ENCODE measurements around the gene ACTMAP.
A peak's percentile ranks its signal among the peaks of the same experiment; 100 is the strongest.

Gene ACTMAP

GRCh38 chr19:40762754-40763470 is 12.6 kb upstream of the ACTMAP start:
- Histone ChIP-seq H3K27ac (ENCODE audit: insufficient read depth, low read length, poor library complexity, severe bottlenecking) (no peak overlapping the region), H3K9me3 (ENCODE audit: control insufficient read depth, low read length) (no peaks in the 10 kb centered on the region), H3K27me3 (replicated peaks; ENCODE audit: control insufficient read depth, insufficient read depth, low read length, poor library complexity, severe bottlenecking) (no peaks in the 10 kb centered on the region), H3K36me3 (ENCODE audit: control insufficient read depth, insufficient read depth, low read length) (peaks cover 82% of the 10 kb centered on the region), H3K4me1 (ENCODE audit: control insufficient read depth, insufficient read depth, low read length, poor library complexity, severe bottlenecking) (no peaks in the 10 kb centered on the region), H3K4me3 (ENCODE audit: insufficient read depth, low read depth, low read length, poor library complexity, severe bottlenecking) (no peak overlapping the region)
- no peak for DNase-seq

GRCh38 chr19:40759352-40759751 is 9.1 kb upstream of the ACTMAP start:
- Histone ChIP-seq H3K36me3 (ENCODE audit: control insufficient read depth, insufficient read depth, low read length) (peaks cover 80% of the 10 kb centered on the region), H3K27me3 (replicated peaks; ENCODE audit: control insufficient read depth, insufficient read depth, low read length, poor library complexity, severe bottlenecking) (no peaks in the 10 kb centered on the region), H3K4me1 (ENCODE audit: control insufficient read depth, insufficient read depth, low read length, poor library complexity, severe bottlenecking) (peaks cover 20% of the 10 kb centered on the region), H3K27ac (ENCODE audit: insufficient read depth, low read length, poor library complexity, severe bottlenecking) (no peak overlapping the region), H3K4me3 (ENCODE audit: insufficient read depth, low read depth, low read length, poor library complexity, severe bottlenecking) (no peak overlapping the region), H3K9me3 (ENCODE audit: control insufficient read depth, low read length) (no peaks in the 10 kb centered on the region)
- no peak for DNase-seq

GRCh38 chr19:40758491-40758890 is 8.2 kb upstream of the ACTMAP start:
- DNase-seq, result no peak
- H3K27me3 ChIP-seq (replicated peaks; ENCODE audit: control insufficient read depth, insufficient read depth, low read length, poor library complexity, severe bottlenecking), result no peaks in the 10 kb centered on the region
- no peak overlapping the region for H3K27ac ChIP-seq (ENCODE audit: insufficient read depth, low read length, poor library complexity, severe bottlenecking)
- H3K36me3 ChIP-seq (ENCODE audit: control insufficient read depth, insufficient read depth, low read length), result peaks cover 72% of the 10 kb centered on the region
- peaks cover 27% of the 10 kb centered on the region for H3K4me1 ChIP-seq (ENCODE audit: control insufficient read depth, insufficient read depth, low read length, poor library complexity, severe bottlenecking)
- no peak overlapping the region for H3K4me3 ChIP-seq (ENCODE audit: insufficient read depth, low read depth, low read length, poor library complexity, severe bottlenecking)
- no peaks in the 10 kb centered on the region for H3K9me3 ChIP-seq (ENCODE audit: control insufficient read depth, low read length)

- DNase-seq, result peak in 2 of 3 donors; percentile 17 to 37
- Histone ChIP-seq H3K27me3 (replicated peaks; ENCODE audit: control insufficient read depth, insufficient read depth, low read length, poor library complexity, severe bottlenecking) (no peaks in the 10 kb centered on the region), H3K4me3 (ENCODE audit: insufficient read depth, low read depth, low read length, poor library complexity, severe bottlenecking) (no peak overlapping the region), H3K4me1 (ENCODE audit: control insufficient read depth, insufficient read depth, low read length, poor library complexity, severe bottlenecking) (peaks cover 38% of the 10 kb centered on the region), H3K36me3 (ENCODE audit: control insufficient read depth, insufficient read depth, low read length) (peaks cover 53% of the 10 kb centered on the region), H3K9me3 (ENCODE audit: control insufficient read depth, low read length) (no peaks in the 10 kb centered on the region), H3K27ac (ENCODE audit: insufficient read depth, low read length, poor library complexity, severe bottlenecking) (no peak overlapping the region)
These were observed 6.3 kb upstream of the ACTMAP start for GRCh38 chr19:40756502-40757110.

GRCh38 chr19:40755791-40756190 is 5.5 kb upstream of the ACTMAP start:
- Histone ChIP-seq H3K36me3 (ENCODE audit: control insufficient read depth, insufficient read depth, low read length) (peaks cover 45% of the 10 kb centered on the region), H3K4me1 (ENCODE audit: control insufficient read depth, insufficient read depth, low read length, poor library complexity, severe bottlenecking) (peaks cover 42% of the 10 kb centered on the region), H3K27me3 (replicated peaks; ENCODE audit: control insufficient read depth, insufficient read depth, low read length, poor library complexity, severe bottlenecking) (no peaks in the 10 kb centered on the region), H3K27ac (ENCODE audit: insufficient read depth, low read length, poor library complexity, severe bottlenecking) (no peak overlapping the region), H3K9me3 (ENCODE audit: control insufficient read depth, low read length) (no peaks in the 10 kb centered on the region), H3K4me3 (ENCODE audit: insufficient read depth, low read depth, low read length, poor library complexity, severe bottlenecking) (no peak overlapping the region)
- DNase-seq, result no peak

GRCh38 chr19:40755248-40755624 is 5.0 kb upstream of the ACTMAP start:
- peak overlapping the region; percentile 13 for H3K4me3 ChIP-seq (ENCODE audit: insufficient read depth, low read depth, low read length, poor library complexity, severe bottlenecking)
- H3K36me3 ChIP-seq (ENCODE audit: control insufficient read depth, insufficient read depth, low read length), result peaks cover 40% of the 10 kb centered on the region
- H3K27me3 ChIP-seq (replicated peaks; ENCODE audit: control insufficient read depth, insufficient read depth, low read length, poor library complexity, severe bottlenecking), result no peaks in the 10 kb centered on the region
- H3K9me3 ChIP-seq (ENCODE audit: control insufficient read depth, low read length), result no peaks in the 10 kb centered on the region
- H3K4me1 ChIP-seq (ENCODE audit: control insufficient read depth, insufficient read depth, low read length, poor library complexity, severe bottlenecking), result peaks cover 42% of the 10 kb centered on the region
- peak overlapping the region; percentile 45 for H3K27ac ChIP-seq (ENCODE audit: insufficient read depth, low read length, poor library complexity, severe bottlenecking)
- no peak for DNase-seq

- DNase-seq, result no peak
- H3K36me3 ChIP-seq (ENCODE audit: control insufficient read depth, insufficient read depth, low read length), result peaks cover 35% of the 10 kb centered on the region
These were observed 4.5 kb upstream of the ACTMAP start for GRCh38 chr19:40754611-40755247.

GRCh38 chr19:40752257-40752781 is 2.0 kb upstream of the ACTMAP start:
- peak overlapping the region; percentile 76 for H3K4me3 ChIP-seq (ENCODE audit: insufficient read depth, low read depth, low read length, poor library complexity, severe bottlenecking)
- H3K36me3 ChIP-seq (ENCODE audit: control insufficient read depth, insufficient read depth, low read length), result peaks cover 16% of the 10 kb centered on the region
- no peaks in the 10 kb centered on the region for H3K9me3 ChIP-seq (ENCODE audit: control insufficient read depth, low read length)
- peak overlapping the region; percentile 89 for H3K27ac ChIP-seq (ENCODE audit: insufficient read depth, low read length, poor library complexity, severe bottlenecking)
- H3K27me3 ChIP-seq (replicated peaks; ENCODE audit: control insufficient read depth, insufficient read depth, low read length, poor library complexity, severe bottlenecking), result no peaks in the 10 kb centered on the region
- DNase-seq, result no peak
- H3K4me1 ChIP-seq (ENCODE audit: control insufficient read depth, insufficient read depth, low read length, poor library complexity, severe bottlenecking), result peaks cover 48% of the 10 kb centered on the region

More at GRCh38 chr19:40754611-40755247, 4.5 kb upstream of the ACTMAP start:
- peak overlapping the region; percentile 13 for H3K4me3 ChIP-seq (ENCODE audit: insufficient read depth, low read depth, low read length, poor library complexity, severe bottlenecking)
- H3K27ac ChIP-seq (ENCODE audit: insufficient read depth, low read length, poor library complexity, severe bottlenecking), result peak overlapping the region; percentile 45
- H3K9me3 ChIP-seq (ENCODE audit: control insufficient read depth, low read length), result no peaks in the 10 kb centered on the region
- H3K27me3 ChIP-seq (replicated peaks; ENCODE audit: control insufficient read depth, insufficient read depth, low read length, poor library complexity, severe bottlenecking), result no peaks in the 10 kb centered on the region
- H3K4me1 ChIP-seq (ENCODE audit: control insufficient read depth, insufficient read depth, low read length, poor library complexity, severe bottlenecking), result peaks cover 47% of the 10 kb centered on the region

- Histone ChIP-seq H3K9me3 (ENCODE audit: control insufficient read depth, low read length) (no peaks in the 10 kb centered on the region), H3K4me1 (ENCODE audit: control insufficient read depth, insufficient read depth, low read length, poor library complexity, severe bottlenecking) (peaks cover 40% of the 10 kb centered on the region), H3K36me3 (ENCODE audit: control insufficient read depth, insufficient read depth, low read length) (peaks cover 7% of the 10 kb centered on the region), H3K27me3 (replicated peaks; ENCODE audit: control insufficient read depth, insufficient read depth, low read length, poor library complexity, severe bottlenecking) (no peaks in the 10 kb centered on the region), H3K27ac (ENCODE audit: insufficient read depth, low read length, poor library complexity, severe bottlenecking) (peak within 1 kb of the TSS; percentile 89), H3K4me3 (ENCODE audit: insufficient read depth, low read depth, low read length, poor library complexity, severe bottlenecking) (peak within 1 kb of the TSS; percentile 76)
- DNase-seq, result peak; percentile 90 to 94 (median 94)
These were observed 729 bp upstream of the ACTMAP start, which contains the start of gene SNRPA for GRCh38 chr19:40750874-40751537. Gene SNRPA, plus strand, starts transcription at chr19:40751203. Its CDS starts 206 bp downstream, at chr19:40751409.
